Gastrocnemius medialis (tissue), 4 donors: ENCODE results near the gene SLC16A7.

Experiments
- CTCF ChIP-seq, 5 experiments: fragments of 450-650 bp in 3 of 5; fragments of 200-600 bp in 2 of 5; sonication (generic) in 2 of 5; IDR thresholded peaks in 4 of 5; conservative IDR thresholded peaks in 1 of 5; 1 replicate in 4 of 5; 2 replicates in 1 of 5; pipeline ENCODE4 v1.5.1; 2016 to 2019; ENCODE audit warnings: antibody characterized with exemption in 5 of 5, mild to moderate bottlenecking in 3 of 5, moderate library complexity in 3 of 5
- POLR2A ChIP-seq, 2 donors: fragments of 450-650 bp; IDR thresholded peaks; one replicate each; pipeline ENCODE4 v1.6.1; 2017; ENCODE audit warnings: antibody characterized with exemption in 2 of 2, mild to moderate bottlenecking in 2 of 2, moderate library complexity in 2 of 2

- TF ChIP-seq CTCF (IDR thresholded peaks at IDR 0.05 in 4 of 5, conservative IDR thresholded peaks at IDR 0.05 in 1 of 5) (no peak), POLR2A (IDR thresholded peaks at IDR 0.05) (no peak)
These were observed 121.6 kb downstream of the SLC16A7 start for GRCh38 chr12:59717436-59717835.
